ENCODE data around the gene PXDN.

DNA sequence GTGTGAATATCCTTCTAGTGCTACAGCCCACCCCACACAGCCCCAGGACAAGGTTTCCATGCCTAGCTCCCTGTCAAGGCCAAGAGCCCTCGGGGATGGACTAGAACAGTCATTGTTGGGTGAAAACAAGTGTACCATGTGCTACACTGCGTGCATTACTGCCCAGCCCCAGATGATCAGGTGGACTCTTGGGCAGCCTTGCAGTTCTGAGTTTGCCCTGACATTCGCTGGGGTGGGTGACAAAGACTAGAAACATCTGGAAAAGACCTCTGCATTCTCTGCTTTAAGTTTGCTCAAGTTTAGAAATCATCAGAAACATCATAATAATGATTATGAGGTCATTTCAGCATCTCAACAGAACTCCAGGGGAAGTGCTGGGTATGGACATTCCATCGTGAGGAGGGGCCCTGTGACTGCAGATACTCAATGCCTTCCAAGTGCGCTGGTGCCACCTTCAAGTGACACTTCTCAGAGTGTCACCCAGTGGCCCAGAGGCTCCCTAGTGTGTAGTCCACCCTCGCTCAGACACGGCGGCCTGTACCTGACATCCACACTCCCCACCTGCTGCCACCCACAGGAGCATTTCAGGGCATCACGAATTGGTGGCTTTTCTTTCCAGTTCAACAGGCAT is 5.3 kb upstream of the PXDN start:
- TF ChIP-seq CTCF (IDR thresholded peaks at IDR 0.05) (no peak), POLR2A (IDR thresholded peaks at IDR 0.05) (no peak)
